Body of pancreas (tissue), 4 donors: Measurements from ENCODE around the gene AGAP1. TPM values are rescaled to one million over a fixed set of nuclear protein-coding genes. Genes with fewer than 3 reads are reported as not detected.
A peak's percentile ranks its signal among the peaks of the same experiment; 100 is the strongest.

Source experiments
- ATAC-seq: fragments of 150-250 bp; one replicate; pipeline ENCODE4 v1.9.1; 2016
- DNase-seq, 4 donors: peaks; one replicate each; pipeline ENCODE4 v3.0.0-alpha.2; 2019
- H3K27ac ChIP-seq, 4 donors: fragments of 200-600 bp; sonication (generic); 1 replicate in 3 of 4; 2 replicates in 1 of 4; pipeline versions ENCODE4 v1.5.1 to v1.6.1; 2016 to 2019; ENCODE audit warnings: mild to moderate bottlenecking in 1 of 4, mixed read lengths in 1 of 4, moderate library complexity in 1 of 4
- H3K27me3 ChIP-seq, 2 donors: fragments of 200-600 bp; sonication (generic); one replicate each; pipeline ENCODE4 v1.6.0; 2016; ENCODE audit warnings: mild to moderate bottlenecking in 1 of 2
- H3K36me3 ChIP-seq, 2 donors: fragments of 200-600 bp; sonication (generic); replicated peaks in 1 of 2; 2 replicates each; pipeline ENCODE4 v1.5.1; 2016; ENCODE audit warnings: low read depth in 2 of 2; ENCODE audit not compliant: insufficient read depth in 1 of 2
- H3K4me1 ChIP-seq: fragments of 200-600 bp; sonication (generic); one replicate; pipeline ENCODE4 v1.6.0; 2016
- H3K4me3 ChIP-seq, 2 donors: fragments of 200-600 bp; sonication (generic); 1 replicate in 1 of 2; 2 replicates in 1 of 2; pipeline ENCODE4 v1.5.1; 2016 to 2019
- H3K9me3 ChIP-seq, 3 donors: fragments of 200-600 bp; sonication (generic); 1 replicate in 2 of 3; 2 replicates in 1 of 3; pipeline ENCODE4 v1.5.1; 2016
- CTCF ChIP-seq, 7 experiments: fragments of 450-650 bp in 4 of 7; fragments of 200-600 bp in 3 of 7; sonication (generic) in 3 of 7; IDR thresholded peaks; one replicate each; pipeline ENCODE4 v1.5.1; 2016 to 2019; ENCODE audit warnings: antibody characterized with exemption in 7 of 7
- POLR2A ChIP-seq, 3 donors: fragments of 450-650 bp; IDR thresholded peaks; one replicate each; pipeline ENCODE4 v1.6.1; 2016; ENCODE audit warnings: antibody characterized with exemption in 3 of 3, mild to moderate bottlenecking in 2 of 3
- WGBS, 2 donors: methylation state at CpG; one replicate each; pipeline ENCODE4 v1.1.5; 2017; 5-methylcytosine and 5-hydroxymethylcytosine counted together
- intact Hi-C: fragments of 100-400 bp; cut with DNase I; formaldehyde crosslinking; loops from one replicate; pipeline ENCODE4 v1.15.1; 2023
- total RNA-seq, 2 donors: library from RNA; depleted of rRNA; stranded (reverse); fragments of >200 nt; gene quantifications; one replicate each; pipeline ENCODE4 v1.1.0, GENCODE V29; 2016

The AGAP1 gene
- total RNA-seq, 2 donors from 2014 or later, result 21.3 to 32.6 TPM

- no peaks in the 10 kb centered on the region for H3K9me3 ChIP-seq
- H3K27me3 ChIP-seq, result no peaks in the 10 kb centered on the region
- intact Hi-C loops, result loop anchor here (5.0 kb wide), 1 partner anchor 152 kb away; no protein-coding TSS in a partner anchor
- peaks cover 0 to 2% of the 10 kb centered on the region in 2 donors for H3K36me3 ChIP-seq
- DNase-seq, result no peak
- no peak for ATAC-seq
- no peaks in the 10 kb centered on the region for H3K4me1 ChIP-seq
- WGBS, 2 donors, result 91 to 95% methylated on average over 3 of the region's 3 CpGs
- no peak overlapping the region for H3K4me3 ChIP-seq
- H3K27ac ChIP-seq, result no peak overlapping the region
- TF ChIP-seq CTCF (IDR thresholded peaks at IDR 0.05) (no peak), POLR2A (IDR thresholded peaks at IDR 0.05) (no peak)
These were observed 255.9 kb downstream of the AGAP1 start for GRCh38 chr2:235749771-235750160.

- WGBS, 2 donors, result 91 to 94% methylated on average over 4 of the region's 4 CpGs
- no peaks in the 10 kb centered on the region for H3K27me3 ChIP-seq
- intact Hi-C loops, result no loop called here
- ATAC-seq (no peak), DNase-seq (no peak)
- no peaks in the 10 kb centered on the region for H3K9me3 ChIP-seq
- TF ChIP-seq POLR2A (IDR thresholded peaks at IDR 0.05) (no peak), CTCF (IDR thresholded peaks at IDR 0.05) (no peak)
- peaks cover 0 to 2% of the 10 kb centered on the region in 2 donors for H3K36me3 ChIP-seq
- peaks cover 4% of the 10 kb centered on the region for H3K4me1 ChIP-seq
- no peak overlapping the region for H3K4me3 ChIP-seq
- H3K27ac ChIP-seq, result no peak overlapping the region
These were observed 259.0 kb downstream of the AGAP1 start for GRCh38 chr2:235752846-235753245.

- Histone ChIP-seq H3K9me3 (no peaks in the 10 kb centered on the region), H3K4me1 (peaks cover 4% of the 10 kb centered on the region), H3K27ac (no peak overlapping the region), H3K27me3 (no peaks in the 10 kb centered on the region), H3K4me3 (no peak overlapping the region), H3K36me3 (peaks cover 0 to 2% of the 10 kb centered on the region in 2 donors)
- intact Hi-C loops, result no loop called here
- ATAC-seq, result no peak
- DNase-seq, result no peak
- TF ChIP-seq CTCF (IDR thresholded peaks at IDR 0.05), result no peak
- no peak for TF ChIP-seq POLR2A (IDR thresholded peaks at IDR 0.05)
- WGBS, 2 donors, result 86 to 89% methylated on average over 20 to 21 of the region's 21 CpGs
These were observed 260.7 kb downstream of the AGAP1 start for GRCh38 chr2:235754357-235755207.

- no peak for TF ChIP-seq POLR2A (IDR thresholded peaks at IDR 0.05)
- TF ChIP-seq CTCF (IDR thresholded peaks at IDR 0.05), result no peak
- no peaks in the 10 kb centered on the region for H3K27me3 ChIP-seq
- intact Hi-C loops, result no loop called here
- peaks cover 4% of the 10 kb centered on the region for H3K4me1 ChIP-seq
- WGBS, 2 donors, result 87 to 88% methylated on average over 7 to 10 of the region's 10 CpGs
- no peaks in the 10 kb centered on the region for H3K9me3 ChIP-seq
- no peak for DNase-seq
- no peak overlapping the region for H3K4me3 ChIP-seq
- no peak overlapping the region for H3K27ac ChIP-seq
- no peak for ATAC-seq
- no peaks in the 10 kb centered on the region for H3K36me3 ChIP-seq
These were observed 262.6 kb downstream of the AGAP1 start for GRCh38 chr2:235756491-235756890.

GRCh38 chr2:235757212-235757611 is 263.4 kb downstream of the AGAP1 start:
- no peak for TF ChIP-seq POLR2A (IDR thresholded peaks at IDR 0.05)
- TF ChIP-seq CTCF (IDR thresholded peaks at IDR 0.05), result no peak
- Histone ChIP-seq H3K4me1 (peaks cover 4% of the 10 kb centered on the region), H3K9me3 (no peaks in the 10 kb centered on the region), H3K27me3 (no peaks in the 10 kb centered on the region), H3K36me3 (no peaks in the 10 kb centered on the region), H3K4me3 (no peak overlapping the region), H3K27ac (no peak overlapping the region)
- peak; percentile 59 for ATAC-seq
- intact Hi-C loops, result no loop called here
- 18 to 47% methylated on average over 6 of the region's 6 CpGs for WGBS, 2 donors
- peak; percentile 44 to 74 (median 54) for DNase-seq
